Measurements from ENCODE around the gene UVSSA.
"Not testable (repeated sequence)": the region's sequence is repeated elsewhere in the genome, so short reads cannot be mapped to it uniquely, and the experiment has no call there.

UVSSA gene

DNA sequence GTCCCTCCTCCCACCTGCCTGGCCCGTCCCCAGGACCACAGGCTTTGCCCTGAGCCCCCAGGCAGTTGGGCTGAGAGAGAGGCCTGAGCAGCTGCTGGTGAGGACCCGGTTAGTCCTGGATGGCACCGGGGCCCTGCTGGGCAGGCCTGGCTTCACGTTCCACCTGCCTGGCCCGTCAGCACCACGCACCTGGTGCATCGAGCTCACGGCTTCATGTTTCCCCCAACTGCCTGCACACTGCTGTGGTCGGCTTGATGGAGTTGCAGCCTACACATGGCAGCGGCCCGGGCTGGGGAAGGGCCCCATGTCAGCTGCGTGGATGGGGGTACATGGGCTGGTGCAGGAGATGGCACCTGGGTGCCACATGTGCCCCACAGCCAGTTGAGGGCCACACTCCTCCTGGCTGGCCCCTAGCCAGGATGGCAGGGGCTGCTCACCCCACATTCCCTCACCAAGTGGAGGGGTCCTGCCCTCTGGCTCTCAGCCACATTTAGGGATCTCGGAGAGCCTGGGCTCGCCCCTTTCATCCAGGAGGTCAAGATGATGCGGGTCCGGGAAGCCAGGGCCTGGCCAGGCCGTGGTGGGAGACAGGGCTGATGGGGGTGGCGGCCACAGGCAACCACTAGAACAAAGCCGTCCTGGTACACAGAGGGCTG lies 30.7 kb downstream of the UVSSA start:
- DNase-seq (ENCODE audit: low spot score) = no peak

DNA sequence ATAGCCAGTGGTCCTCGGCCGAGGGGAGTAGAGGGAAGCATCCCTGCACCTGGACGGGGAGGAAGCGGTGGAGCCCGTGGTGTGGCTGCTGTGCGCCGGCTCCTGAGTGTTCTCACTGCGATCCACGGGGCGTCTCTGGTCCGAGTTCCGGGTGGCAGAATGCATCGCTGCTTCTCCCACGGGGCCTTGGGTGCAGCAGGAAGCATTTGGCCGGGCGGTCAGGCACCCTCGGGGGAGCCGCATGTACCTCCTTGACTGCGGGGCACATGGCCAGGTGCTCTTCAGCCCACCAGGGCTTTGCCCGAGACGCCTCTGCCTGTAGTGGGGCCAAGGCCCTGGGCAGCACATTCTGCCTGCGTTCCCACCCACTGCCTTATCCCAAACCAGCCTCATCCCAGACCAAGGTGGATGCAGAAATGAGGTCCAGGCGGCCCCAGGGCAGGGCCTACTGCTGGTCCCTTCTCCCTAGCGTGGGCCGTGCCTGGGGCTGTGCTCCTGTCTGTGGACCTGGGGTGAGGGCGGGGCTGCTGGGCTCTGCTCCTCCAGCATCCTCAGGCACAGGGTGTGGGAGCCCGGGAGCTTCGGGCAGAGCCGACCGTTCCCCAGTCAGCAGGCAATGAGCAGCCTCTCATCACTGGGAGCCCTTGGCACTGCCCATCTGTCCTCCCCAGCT lies 31.7 kb downstream of the UVSSA start:
- DNase-seq (ENCODE audit: low spot score) = no peak

DNA sequence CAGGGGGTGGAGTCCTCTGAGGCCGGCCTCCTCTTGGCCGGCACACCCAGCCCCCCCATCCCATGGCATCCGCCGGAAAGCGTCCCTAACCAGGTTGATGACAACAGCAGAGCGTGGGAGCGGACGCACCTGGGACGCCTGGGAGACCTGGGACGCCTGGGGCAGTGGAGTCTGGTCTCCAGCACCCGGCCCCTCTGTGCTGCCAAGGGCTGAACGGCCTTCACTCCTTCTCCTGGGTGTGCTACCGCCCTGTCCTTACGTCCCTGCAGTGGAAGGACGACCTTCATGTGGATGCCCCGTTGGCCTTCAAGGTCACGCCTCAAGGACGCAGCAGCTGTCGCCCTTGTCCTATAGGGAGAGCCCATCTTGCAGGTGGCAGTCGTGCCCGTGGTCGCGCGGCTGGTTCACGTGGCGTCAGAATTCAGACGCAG lies 32.4 kb downstream of the UVSSA start:
- DNase-seq (ENCODE audit: low spot score) = no peak

DNA sequence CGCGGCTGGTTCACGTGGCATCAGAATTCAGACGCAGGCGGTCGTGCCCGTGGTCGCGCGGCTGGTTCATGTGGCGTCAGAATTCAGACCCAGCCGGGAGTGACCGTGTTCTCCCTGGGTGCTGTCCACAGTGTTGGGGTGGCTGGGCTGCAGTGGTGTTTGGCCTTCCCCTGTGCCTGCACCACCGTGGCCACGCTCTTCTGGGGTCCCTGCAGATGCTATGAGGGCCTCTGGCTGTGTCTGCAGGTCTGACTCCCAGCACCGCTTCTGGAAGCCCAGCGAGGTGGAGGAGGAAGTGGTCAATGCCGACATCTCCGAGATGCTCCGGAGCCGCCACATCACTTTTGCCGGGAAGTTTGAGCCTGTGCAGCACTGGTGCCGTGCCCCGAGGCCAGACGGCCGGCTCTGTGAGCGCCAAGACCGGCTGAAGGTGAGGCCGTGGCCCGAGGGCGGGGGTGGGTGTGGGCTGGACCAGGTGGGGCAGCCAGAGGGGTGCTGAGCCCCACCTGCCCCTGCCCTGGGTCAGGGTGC lies 32.9 kb downstream of the UVSSA start:
- no peak for DNase-seq (ENCODE audit: low spot score)

DNA sequence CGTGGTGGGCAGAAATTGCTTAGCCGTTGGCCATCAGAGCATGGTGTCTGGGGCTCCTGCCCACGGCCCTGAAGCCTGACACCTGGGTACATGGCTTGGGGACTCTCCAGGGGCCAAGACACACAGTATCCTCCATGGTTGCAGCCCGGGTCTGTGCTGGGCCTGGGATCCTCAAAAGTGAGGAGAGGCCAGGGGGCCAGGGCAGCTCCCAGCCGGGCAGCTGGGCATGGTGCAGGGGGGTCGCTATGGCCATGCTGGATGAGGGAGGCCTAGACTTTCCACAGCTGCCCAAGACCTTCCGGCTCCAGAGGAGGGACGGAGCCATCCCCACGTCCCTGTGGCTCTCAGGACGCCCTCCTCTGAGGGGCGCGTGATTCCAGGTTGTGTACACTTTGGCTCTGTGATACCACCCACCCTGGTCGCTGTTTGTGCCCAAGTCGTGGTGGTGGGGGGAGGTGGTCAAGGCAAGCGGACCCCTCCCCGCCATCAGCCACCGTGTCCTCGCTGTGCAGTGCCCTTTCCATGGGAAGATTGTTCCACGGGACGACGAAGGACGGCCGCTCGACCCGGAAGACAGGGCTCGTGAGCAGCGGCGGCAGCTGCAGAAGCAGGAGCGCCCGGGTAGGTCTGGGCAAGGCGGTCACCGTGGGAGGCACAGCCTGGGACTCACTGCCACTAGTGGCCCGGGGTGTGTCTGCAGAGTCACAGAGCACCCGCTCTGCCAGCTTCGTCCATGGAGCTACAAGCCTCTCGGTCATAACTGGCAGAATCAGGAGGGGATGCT lies 33.6 kb downstream of the UVSSA start:
- DNase-seq (ENCODE audit: low spot score) = no peak

DNA sequence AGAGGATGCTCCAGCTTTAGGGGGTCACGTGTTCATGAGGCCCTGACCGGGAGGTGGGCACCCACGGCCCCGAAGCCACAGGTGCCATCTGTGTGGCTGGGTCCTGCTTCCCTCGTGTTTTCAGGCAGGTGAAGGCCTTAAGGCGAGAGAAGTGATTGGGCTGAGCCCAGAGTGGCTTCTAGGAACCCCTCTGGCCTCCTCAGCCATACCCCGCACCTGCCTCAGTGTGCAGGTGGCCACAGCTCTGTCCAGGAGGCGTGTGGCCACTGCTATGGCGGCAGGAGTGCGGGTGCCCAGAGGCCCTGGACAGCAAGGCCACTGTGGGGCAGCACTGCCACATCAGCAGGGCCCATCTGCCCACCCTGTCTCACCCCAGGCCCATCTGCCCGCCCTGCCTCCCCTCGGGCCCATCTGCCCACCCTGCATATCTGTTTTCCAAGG lies 34.2 kb downstream of the UVSSA start:
- DNase-seq (ENCODE audit: low spot score) = no peak

DNA sequence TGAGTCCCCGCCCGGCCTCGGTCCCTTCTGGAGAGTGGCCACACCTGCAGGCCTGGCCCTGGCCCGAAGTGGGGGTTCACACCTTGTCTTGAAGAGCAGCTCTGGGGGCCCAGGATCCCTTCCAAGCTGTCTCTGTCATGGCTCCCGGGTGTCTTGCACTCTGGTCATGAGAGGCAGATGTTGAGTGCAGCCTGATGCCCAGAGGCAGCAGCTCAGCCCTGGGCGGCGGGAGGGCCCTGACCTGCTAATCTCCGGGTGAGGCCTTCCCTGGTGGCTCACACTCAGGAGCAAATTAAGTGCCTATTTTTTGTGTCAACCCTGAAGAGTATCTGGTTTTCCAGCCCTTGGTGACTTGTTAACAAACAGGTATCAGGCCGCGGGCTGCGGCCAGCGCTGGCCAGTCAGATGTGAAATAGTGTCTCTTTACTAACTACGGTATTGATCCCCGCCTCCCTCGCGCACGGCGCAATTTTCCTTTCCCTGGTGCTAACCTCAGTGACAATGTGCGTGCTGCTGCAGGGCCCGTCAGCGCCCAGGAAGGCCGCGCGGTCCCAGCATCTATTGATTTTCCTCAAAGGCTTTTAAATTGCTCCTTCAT lies 35.0 kb downstream of the UVSSA start:
- no peak for DNase-seq (ENCODE audit: low spot score)

DNA sequence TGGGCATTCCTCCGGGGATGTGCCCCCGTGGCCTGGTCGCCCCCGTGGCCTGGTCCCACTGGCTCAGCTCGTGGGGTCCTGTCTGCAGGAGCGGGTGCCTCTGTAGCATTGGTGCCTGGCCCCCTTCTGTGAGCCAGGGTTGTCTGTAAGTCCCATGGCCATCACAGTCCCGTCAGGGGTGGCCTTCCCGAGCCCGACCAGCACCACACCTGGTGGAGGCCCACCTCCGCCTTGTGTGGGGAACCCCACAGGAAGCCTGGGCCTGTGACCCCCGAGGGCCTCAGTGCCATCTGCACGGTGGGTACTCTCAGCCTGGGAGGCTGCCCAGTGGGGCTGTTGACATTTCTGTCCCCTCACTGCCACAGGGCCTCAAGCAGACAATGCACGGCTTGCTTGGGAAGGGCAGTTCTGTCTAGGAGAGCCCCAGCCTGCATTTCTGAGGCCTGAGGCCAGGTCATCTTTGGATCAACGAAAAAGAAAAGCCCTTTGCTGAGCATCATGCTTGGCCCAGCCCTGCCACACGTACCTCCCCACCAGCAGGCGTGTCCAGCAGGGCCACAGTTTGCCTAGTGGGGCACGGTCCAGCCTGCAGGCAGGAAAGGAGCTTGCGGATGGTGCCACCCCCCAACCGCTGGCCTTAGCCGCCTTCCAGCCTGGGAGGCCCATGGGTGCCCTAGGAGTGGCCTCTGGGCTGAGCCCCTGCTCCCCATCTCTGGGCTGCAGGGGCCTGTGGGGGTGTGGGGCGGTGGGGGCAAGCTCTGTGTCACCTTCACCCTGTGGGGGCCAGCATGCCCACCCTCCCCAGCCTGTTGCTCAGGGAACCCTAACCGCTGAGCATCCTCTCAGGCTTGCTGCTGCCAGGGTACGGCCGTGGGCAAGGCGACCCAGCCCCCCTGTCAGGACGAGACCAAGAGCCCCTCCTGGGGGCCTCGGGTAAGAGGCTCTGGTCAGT lies 36.0 kb downstream of the UVSSA start:
- DNase-seq (ENCODE audit: low spot score) = no peak

DNA sequence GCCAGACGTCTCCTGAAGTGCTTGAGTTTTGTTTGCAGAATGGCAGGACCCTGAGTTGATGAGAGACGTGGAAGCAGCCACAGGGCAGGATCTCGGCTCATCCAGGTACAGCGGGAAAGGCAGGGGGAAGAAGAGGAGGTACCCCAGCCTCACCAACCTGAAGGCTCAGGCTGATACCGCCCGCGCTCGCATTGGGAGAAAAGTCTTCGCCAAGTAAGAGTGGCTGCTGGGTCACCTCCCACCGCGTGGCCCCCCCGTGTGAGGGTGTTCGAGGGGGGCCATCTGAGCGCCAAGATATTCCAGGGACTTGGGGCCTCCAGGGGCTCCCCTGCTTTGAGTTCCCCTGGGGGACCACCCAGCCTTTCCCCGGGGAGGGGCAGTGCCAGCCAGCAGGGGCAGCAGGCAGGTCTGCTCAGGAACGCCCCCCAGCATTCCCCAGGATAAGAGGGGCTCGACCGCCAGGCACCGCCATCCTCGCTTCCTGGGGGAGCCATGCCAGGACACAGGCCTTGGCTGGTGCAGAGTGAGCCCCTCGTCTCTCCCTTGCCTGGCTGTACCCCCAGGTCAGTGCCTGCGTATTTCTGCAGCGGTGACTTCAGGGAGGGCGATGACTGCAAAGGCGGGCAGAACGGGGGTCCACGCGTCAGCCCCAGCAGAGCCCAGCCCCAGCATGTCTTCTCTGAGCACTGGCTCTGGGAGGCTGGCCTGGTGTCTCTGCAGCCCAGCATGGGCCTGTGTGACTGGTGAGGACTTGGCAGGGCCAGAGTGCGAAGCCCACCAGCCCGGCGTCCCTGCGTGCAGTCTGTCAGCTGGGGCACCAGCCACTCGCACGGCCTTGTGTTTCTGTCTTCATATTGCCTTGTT lies 37.0 kb downstream of the UVSSA start:
- DNase-seq (ENCODE audit: low spot score) = no peak

DNA sequence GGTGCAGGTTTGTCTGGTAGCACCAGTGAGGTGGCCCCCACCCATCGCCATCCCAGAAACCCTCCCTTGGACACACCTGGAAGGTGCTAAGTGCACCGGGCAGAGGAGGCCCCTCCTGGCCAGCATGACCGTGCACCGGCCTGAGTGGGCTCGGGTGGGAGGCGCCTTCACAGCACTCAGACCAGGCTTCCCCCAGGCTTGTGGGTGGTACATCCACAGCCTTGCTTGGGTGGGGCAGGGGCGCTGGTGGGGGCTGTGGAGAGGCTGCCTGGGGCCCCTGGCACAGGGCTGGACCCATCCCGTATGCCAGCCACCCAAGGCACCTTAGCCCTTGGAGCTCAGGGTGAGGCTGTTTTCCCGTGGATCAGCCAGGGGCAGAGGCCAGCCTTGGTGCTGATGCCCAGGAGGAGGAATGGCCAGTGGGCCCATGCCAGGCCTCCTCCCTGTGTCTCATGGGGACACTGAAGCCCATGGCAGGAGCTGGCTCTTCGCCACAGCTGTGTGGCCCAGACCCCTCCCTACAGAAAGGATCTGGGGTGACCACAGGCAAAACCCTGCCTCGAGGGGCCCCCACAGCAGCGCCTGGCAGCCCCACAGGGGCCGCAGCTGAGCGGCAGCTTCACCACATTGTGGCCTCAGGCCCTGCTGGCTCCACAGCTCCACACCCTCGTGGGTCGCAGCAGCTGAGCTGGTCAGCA lies 37.8 kb downstream of the UVSSA start:
- DNase-seq (ENCODE audit: low spot score) = no peak

DNA sequence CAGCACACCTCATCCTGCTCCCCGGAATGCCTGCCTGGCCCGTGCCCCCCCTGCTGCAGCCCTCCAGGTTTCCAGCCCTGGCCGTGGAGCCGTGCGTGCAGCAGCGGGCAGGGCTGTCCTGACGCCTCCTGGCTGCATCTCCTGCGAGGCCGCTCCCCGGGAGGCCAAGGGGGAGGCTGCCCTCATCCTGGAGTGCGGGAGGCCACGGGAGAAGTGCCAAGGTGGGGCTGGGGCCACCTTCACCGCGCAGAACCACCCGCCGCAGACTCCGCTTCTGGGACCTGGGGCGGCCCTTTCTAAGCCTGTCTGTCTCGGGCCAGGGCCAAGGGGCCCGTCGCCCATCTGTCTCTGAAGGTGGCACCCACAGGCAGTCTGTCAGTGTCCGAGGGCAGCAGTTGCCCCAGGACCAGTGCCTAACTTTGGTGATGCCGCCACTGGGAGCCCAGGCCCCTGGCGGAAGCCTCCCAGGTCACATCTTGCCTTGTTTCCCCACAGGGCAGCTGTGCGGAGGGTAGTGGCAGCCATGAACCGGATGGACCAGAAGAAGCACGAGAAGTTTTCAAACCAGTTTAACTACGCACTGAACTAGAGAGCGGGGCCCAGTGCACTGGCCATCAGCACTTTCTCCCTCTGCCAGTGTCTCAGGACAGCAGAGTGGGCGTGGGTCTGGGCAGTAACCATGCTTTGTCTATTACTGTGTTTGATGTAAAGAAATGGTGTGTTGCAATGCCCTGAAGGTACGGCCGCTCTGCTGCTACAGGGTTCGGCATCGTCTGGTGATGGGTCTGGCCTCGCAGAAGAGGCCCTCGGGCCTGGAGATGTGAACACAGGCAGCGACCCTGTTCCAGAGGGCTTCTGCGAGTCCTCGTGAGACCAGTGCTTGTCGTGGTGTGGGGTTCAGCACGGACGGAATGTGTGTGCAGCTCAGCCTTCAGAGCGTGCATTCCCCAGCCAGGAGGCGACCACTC lies 38.6 kb downstream of the UVSSA start:
- DNase-seq (ENCODE audit: low spot score) = no peak

DNA sequence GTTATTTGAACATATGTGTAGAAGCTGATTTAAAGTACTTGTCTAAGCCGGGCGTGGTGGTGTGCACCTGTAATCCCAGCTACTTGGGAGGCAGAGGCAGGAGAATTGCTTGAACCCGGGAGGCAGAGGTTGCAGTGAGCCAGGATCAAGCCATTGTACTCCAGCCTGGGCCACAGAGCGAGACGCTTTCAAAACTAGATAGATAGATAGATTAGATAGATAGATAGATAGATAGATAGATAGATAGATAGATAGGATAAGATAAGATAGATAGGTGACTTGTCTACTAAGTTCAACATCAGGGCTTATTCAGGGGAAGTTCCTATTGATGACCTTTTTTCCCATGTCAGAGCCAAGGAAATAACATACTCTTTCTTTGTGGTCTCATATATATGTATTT lies 46.4 kb downstream of the UVSSA start:
- not testable (repeated sequence) for DNase-seq (ENCODE audit: low spot score)

DNA sequence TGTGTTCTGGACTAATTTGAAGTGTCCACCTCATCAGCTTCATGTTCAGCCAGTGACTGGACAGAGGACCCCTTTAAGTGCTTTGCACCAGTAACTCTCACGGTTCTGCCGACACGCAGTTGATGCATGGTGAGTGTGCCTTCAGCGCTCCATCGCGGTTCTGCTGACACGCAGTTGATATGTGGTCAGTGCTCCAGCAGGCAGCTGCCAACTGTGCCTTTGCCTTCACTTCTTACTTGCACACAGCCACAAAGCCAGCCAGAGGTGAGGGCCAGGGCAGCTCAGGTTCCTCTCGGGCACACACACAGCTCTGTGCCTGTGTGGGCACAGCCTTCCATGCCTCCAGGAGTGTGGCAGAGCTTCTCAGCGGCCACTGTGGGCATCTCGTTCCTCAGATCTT lies 46.9 kb downstream of the UVSSA start:
- no peak for DNase-seq (ENCODE audit: low spot score)

DNA sequence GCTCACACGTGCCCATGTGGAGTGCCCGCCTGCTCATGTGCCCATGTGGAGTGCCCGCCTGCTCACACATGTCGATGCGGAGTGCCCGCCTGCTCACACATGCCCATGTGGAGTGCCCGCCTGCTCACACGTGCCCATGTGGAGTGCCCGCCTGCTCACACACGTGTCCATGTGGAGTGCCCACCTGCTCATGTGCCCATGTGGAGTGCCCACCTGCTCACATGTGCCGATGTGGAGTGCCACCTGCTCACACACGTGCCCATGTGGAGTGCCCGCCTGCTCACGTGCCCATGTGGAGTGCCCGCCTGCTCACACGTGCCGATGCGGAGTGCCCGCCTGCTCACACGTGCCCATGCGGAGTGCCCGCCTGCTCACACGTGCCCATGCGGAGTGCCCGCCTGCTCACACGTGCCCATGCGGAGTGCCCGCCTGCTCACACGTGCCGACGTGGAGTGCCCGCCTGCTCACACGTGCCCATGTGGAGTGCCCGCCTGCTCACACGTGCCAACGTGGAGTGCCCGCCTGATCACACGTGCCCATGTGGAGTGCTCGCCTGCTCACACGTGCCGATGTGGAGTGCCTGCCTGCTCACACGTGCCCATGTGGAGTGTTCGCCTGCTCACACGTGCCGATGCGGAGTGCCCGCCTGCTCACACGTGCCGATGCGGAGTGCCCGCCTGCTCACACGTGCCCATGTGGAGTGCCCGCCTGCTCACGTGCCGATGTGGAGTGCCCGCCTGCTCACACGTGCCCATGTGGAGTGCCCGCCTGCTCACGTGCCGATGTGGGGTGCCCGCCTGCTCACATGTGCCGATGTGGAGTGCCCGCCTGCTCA lies 47.8 kb downstream of the UVSSA start:
- not testable (repeated sequence) for DNase-seq (ENCODE audit: low spot score)

DNA sequence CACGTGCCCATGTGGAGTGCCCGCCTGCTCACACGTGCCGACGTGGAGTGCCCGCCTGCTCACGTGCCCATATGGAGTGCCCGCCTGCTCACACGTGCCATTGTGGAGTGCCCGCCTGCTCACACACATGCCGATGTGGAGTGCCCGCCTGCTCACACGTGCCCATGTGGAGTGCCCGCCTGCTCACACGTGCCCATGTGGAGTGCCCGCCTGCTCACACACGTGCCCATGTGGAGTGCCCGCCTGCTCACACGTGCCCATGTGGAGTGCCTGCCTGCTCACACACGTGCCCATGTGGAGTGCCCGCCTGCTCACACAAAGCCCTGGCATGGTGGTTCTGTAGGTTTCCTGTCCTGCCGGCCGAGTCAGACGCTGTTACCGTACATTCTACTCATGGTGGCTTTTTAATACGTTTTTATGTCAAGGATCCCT lies 48.4 kb downstream of the UVSSA start:
- DNase-seq (ENCODE audit: low spot score) = not testable (repeated sequence)

DNA sequence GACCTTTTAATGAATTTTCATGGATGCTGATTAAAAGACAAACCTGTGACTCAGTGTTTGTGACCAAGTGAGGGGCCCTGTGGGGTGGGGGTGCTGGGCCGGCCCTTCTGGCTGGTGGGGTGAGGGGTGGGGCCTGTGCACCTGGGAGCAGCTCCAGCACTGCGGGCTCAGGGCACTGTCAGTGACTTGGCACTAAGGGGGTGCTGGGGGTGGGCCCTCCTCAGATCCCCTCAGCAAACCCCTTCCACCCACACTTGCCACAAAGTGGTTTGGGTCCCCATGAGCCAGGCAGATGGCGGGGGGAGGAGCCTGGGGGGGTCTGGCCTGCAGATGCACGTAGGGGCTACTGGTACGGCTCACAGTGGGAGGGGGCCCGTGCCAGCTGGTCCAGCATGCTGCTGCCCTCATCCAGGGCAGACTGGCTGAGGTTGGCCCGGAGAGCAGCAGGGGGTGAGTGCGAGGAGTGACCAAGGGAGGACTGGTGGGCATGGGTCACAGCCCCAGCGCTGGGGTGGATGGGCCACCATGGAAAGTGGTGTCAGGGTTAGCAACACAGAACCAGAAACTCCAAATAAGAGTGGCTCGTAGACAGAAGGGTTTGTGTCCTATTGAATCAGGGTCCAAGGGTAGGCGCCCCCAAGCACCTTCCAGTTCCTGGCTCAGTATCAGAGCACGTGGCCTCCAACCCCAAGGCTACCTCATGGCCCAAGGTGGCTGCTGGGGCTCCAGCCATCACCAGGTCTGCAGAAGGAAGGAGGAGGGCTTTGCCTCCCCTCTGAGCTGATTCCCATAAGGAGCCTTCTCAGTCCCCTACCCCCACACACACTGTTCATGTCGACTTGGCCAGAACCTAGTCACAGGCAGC lies 49.2 kb downstream of the UVSSA start:
- DNase-seq (ENCODE audit: low spot score) = no peak

Data from iPS-NIHi11 (cell line).